GM12892 (cell line): ENCODE measurements around the gene DPH7.

Experiments used
- POLR2A ChIP-seq: IDR thresholded peaks from 2 replicates; pipeline ENCODE4 v1.6.1; 2011; ENCODE audit warnings: low read depth, low read length, control low read depth
- TAF1 ChIP-seq: IDR thresholded peaks from 2 replicates; pipeline ENCODE4 v1.6.1; 2011; ENCODE audit warnings: low read depth, mild to moderate bottlenecking, control low read depth, low read length, borderline replicate concordance

GRCh38 chr9:137578518-137579258 lies at the start of gene DPH7:
- TF ChIP-seq POLR2A: peak; percentile 80
- TF ChIP-seq TAF1: peak; percentile 47
